Caco-2 (cell line): ENCODE data around the gene GHDC. TPM values are rescaled to one million over a fixed set of nuclear protein-coding genes. Genes with fewer than 3 reads are reported as not detected.

Experiments
- BruUV-seq: library from RNA; stranded (reverse); fragments of 400-500 nt; replicated peaks from 2 replicates; lab custom pipeline; 2021; lab: Mats Ljungman, UMichigan
- CTCF ChIA-PET: fragments of 300-600 bp; sonication (Branson Sonifier 250); formaldehyde crosslinking; loops from one replicate; lab custom pipeline; 2022; ENCODE audit warnings: antibody characterized with exemption; lab: Charles Lee
- POLR2A ChIA-PET: fragments of 300-600 bp; sonication (Branson Sonifier 250); formaldehyde crosslinking; loops from one replicate; lab custom pipeline; 2022; ENCODE audit warnings: antibody characterized with exemption; lab: Charles Lee
- DNase-seq, 2 experiments: peaks; one replicate each; pipeline versions ENCODE4 v3.0.0 to v3.0.0-alpha.2; 2020 to 2022
- H3K27me3 ChIP-seq: replicated peaks from 2 replicates; pipeline ENCODE4 v1.6.0; 2011; ENCODE audit warnings: low read length; ENCODE audit not compliant: control insufficient read depth, insufficient read depth
- H3K36me3 ChIP-seq: 2 replicates; pipeline ENCODE4 v1.5.1; 2011; ENCODE audit warnings: low read length; ENCODE audit not compliant: control insufficient read depth, insufficient read depth
- H3K4me1 ChIP-seq: fragments of 250-450 bp; sonication (Bioruptor Pico); 2 replicates; pipeline ENCODE4 v1.5.1; 2020; ENCODE audit warnings: mild to moderate bottlenecking
- H3K4me3 ChIP-seq: 2 replicates; pipeline ENCODE4 v1.5.1; 2011; ENCODE audit warnings: low read depth, mild to moderate bottlenecking, control low read depth, low read length
- H3K9me3 ChIP-seq: fragments of 250-450 bp; sonication (Bioruptor Pico); 2 replicates; pipeline ENCODE4 v1.5.1; 2020; ENCODE audit warnings: mild to moderate bottlenecking, moderate library complexity
- H3K27ac Mint-ChIP-seq: one replicate; pipeline ENCODE4 v1.8.0; 2022; ENCODE audit warnings: mixed read lengths; ENCODE audit not compliant: unreplicated experiment
- H3K27me3 Mint-ChIP-seq: one replicate; pipeline ENCODE4 v1.8.0; 2022; ENCODE audit warnings: mixed read lengths; ENCODE audit not compliant: insufficient read depth, unreplicated experiment
- H3K36me3 Mint-ChIP-seq: one replicate; pipeline ENCODE4 v1.8.0; 2022; ENCODE audit warnings: mild to moderate bottlenecking, mixed read lengths; ENCODE audit not compliant: insufficient read depth, unreplicated experiment
- H3K4me1 Mint-ChIP-seq: one replicate; pipeline ENCODE4 v1.8.0; 2022; ENCODE audit warnings: low read depth, mixed read lengths; ENCODE audit not compliant: unreplicated experiment
- H3K4me3 Mint-ChIP-seq: one replicate; pipeline ENCODE4 v1.8.0; 2022; ENCODE audit warnings: mild to moderate bottlenecking, moderate library complexity, mixed read lengths; ENCODE audit not compliant: unreplicated experiment
- H3K9me3 Mint-ChIP-seq: one replicate; pipeline ENCODE4 v1.8.0; 2022; ENCODE audit warnings: mixed read lengths; ENCODE audit not compliant: unreplicated experiment
- CTCF ChIP-seq, 2 experiments: fragments of 200-600 bp in 1 of 2; IDR thresholded peaks; 1 replicate in 1 of 2; 2 replicates in 1 of 2; pipeline versions ENCODE4 v1.5.1 to v1.8.0; 2011 to 2022; ENCODE audit warnings: antibody characterized with exemption in 1 of 2, control low read depth in 1 of 2, inconsistent platforms in 1 of 2, low read depth in 1 of 2, low read length in 1 of 2, mild to moderate bottlenecking in 1 of 2, moderate library complexity in 1 of 2; ENCODE audit not compliant: insufficient read depth in 1 of 2, severe bottlenecking in 1 of 2, unreplicated experiment in 1 of 2
- intact Hi-C: fragments of 100-400 bp; cut with micrococcal nuclease; formaldehyde crosslinking; loops from one replicate; pipeline ENCODE4 v1.10.0; 2022; ENCODE audit not compliant: unreplicated experiment
- total RNA-seq: library from RNA; stranded (reverse); gene quantifications from 2 replicates; pipeline ENCODE4 v1.2.3, GENCODE V29; 2022

GHDC gene
- total RNA-seq, 1 experiment from 2014 or later: 17.7 TPM

DNA sequence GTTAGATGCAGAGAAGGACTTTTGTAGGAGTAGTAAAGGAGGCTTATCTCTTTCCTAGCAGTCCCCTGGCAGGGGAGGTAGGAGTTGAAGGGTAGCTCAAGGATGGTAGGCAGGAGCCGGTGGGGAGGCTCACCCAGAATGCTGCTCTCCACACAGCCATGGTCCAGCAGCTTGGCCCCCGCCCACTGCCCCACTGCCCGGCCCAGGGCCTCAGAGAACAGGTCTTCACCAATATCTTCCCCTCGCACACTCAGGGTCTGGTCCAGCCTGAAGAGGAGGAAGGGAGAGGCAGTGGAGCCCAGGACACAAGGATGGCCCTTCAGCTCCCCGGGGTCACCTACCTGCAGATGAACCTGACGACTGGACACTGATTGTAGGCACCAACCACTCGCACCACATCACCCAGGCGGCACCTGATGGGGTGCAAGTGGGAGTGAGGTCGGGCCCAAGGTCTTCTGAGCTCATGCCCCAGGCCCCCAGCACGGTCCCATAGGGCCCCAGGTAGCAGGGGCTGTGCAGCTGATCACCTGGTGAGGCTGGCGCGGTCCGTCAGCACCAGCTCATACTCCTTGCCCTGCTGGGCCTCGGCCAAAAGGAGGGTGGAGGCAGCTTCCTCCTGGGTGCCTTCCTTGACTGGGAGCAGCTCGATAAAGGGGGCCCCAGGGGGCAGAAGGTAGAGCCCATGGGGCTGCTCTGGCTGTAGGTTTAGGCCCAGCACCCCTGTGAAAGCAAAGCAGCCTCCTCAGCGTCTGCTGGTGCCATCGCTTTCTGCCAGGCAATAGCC is 3.6 kb downstream of the GHDC start:
- peaks cover under 1% of the 10 kb centered on the region for H3K36me3 Mint-ChIP-seq
- no TSS peak for BruUV-seq
- H3K4me1 Mint-ChIP-seq: peaks cover 25% of the 10 kb centered on the region
- intact Hi-C loops: no loop called here
- DNase-seq: no peak
- H3K27ac Mint-ChIP-seq: no peak overlapping the region
- ChIA-PET POLR2A (no interaction called here), CTCF (no interaction called here)
- H3K27me3 Mint-ChIP-seq: peaks cover 4% of the 10 kb centered on the region
- no peak for TF ChIP-seq CTCF (IDR thresholded peaks at IDR 0.05; ENCODE audit: insufficient read depth in 1 of 2, low read depth in 1 of 2, low read length in 1 of 2, severe bottlenecking in 1 of 2, unreplicated experiment in 1 of 2)
- Histone ChIP-seq H3K9me3 (no peaks in the 10 kb centered on the region), H3K27me3 (no peaks in the 10 kb centered on the region), H3K4me3 (no peak overlapping the region), H3K36me3 (no peaks in the 10 kb centered on the region), H3K4me1 (peaks cover 11% of the 10 kb centered on the region)
- no peaks in the 10 kb centered on the region for H3K9me3 Mint-ChIP-seq
- no peak overlapping the region for H3K4me3 Mint-ChIP-seq

DNA sequence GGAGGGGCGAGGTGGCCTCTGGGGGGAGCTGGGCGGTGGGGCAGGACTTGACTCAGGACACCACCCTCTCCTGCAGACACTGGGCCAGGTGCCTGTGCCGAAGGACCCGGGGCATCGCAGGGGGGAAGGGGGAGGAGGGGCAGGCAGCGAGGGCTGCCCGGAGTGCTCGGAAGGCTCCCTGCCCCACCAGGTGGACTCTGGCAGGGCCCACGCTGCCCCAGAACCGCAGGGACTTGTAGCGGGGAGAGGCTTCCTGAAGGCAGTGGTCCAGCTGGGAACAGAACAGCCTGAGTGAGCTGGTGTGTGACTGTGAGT is 4.7 kb downstream of the GHDC start:
- TF ChIP-seq CTCF (IDR thresholded peaks at IDR 0.05; ENCODE audit: insufficient read depth in 1 of 2, low read depth in 1 of 2, low read length in 1 of 2, severe bottlenecking in 1 of 2, unreplicated experiment in 1 of 2): no peak
- Histone ChIP-seq H3K4me3 (no peak overlapping the region), H3K36me3 (no peaks in the 10 kb centered on the region), H3K4me1 (peaks cover 7% of the 10 kb centered on the region), H3K9me3 (no peaks in the 10 kb centered on the region), H3K27me3 (no peaks in the 10 kb centered on the region)
- no peaks in the 10 kb centered on the region for H3K36me3 Mint-ChIP-seq
- POLR2A ChIA-PET: no interaction called here
- H3K4me1 Mint-ChIP-seq: peaks cover 24% of the 10 kb centered on the region
- CTCF ChIA-PET: interaction anchor here (0.6 to 0.9 kb wide), 2 partner anchors 12 to 32 kb away, joined by 3 read pairs; no protein-coding TSS in a partner anchor
- no peak for DNase-seq
- no peaks in the 10 kb centered on the region for H3K9me3 Mint-ChIP-seq
- H3K4me3 Mint-ChIP-seq: no peak overlapping the region
- no peak overlapping the region for H3K27ac Mint-ChIP-seq
- intact Hi-C loops: no loop called here
- H3K27me3 Mint-ChIP-seq: peaks cover 4% of the 10 kb centered on the region
- BruUV-seq: no TSS peak

- TF ChIP-seq CTCF (IDR thresholded peaks at IDR 0.05; ENCODE audit: insufficient read depth in 1 of 2, low read depth in 1 of 2, low read length in 1 of 2, severe bottlenecking in 1 of 2, unreplicated experiment in 1 of 2): no peak
- POLR2A ChIA-PET: no interaction called here
- H3K4me1 Mint-ChIP-seq: peaks cover 18% of the 10 kb centered on the region
- Histone ChIP-seq H3K4me3 (no peak overlapping the region), H3K4me1 (peaks cover 5% of the 10 kb centered on the region), H3K9me3 (no peaks in the 10 kb centered on the region), H3K27me3 (no peaks in the 10 kb centered on the region), H3K36me3 (no peaks in the 10 kb centered on the region)
- intact Hi-C loops: no loop called here
- no peaks in the 10 kb centered on the region for H3K36me3 Mint-ChIP-seq
- H3K27me3 Mint-ChIP-seq: peaks cover 4% of the 10 kb centered on the region
- CTCF ChIA-PET: interaction anchor here (0.6 to 0.9 kb wide), 2 partner anchors 13 to 33 kb away, joined by 3 read pairs; no protein-coding TSS in a partner anchor
- H3K4me3 Mint-ChIP-seq: no peak overlapping the region
- no peaks in the 10 kb centered on the region for H3K9me3 Mint-ChIP-seq
- DNase-seq: no peak
- BruUV-seq: TSS peak; percentile 28
- no peak overlapping the region for H3K27ac Mint-ChIP-seq
Measured at GRCh38 chr17:42188749-42189650, 5.3 kb downstream of the GHDC start.
